HepG2 (cell line): ENCODE data around the gene ATP5MK. TPM values are rescaled to one million over a fixed set of nuclear protein-coding genes. Genes with fewer than 3 reads are reported as not detected.

Source experiments
- BCL3 ChIP-seq: sonication (generic); formaldehyde crosslinking; IDR thresholded peaks from 2 replicates; pipeline ENCODE4 v1.5.1; 2020; ENCODE audit warnings: mild to moderate bottlenecking, missing genetic modification reagents, moderate library complexity
- FOXK1 ChIP-seq: sonication (generic); formaldehyde crosslinking; IDR thresholded peaks from 2 replicates; pipeline ENCODE4 v1.4.0; 2020; ENCODE audit warnings: low read depth, missing genetic modification reagents, borderline replicate concordance
- IRF1 ChIP-seq: sonication (generic); formaldehyde crosslinking; IDR thresholded peaks from 2 replicates; pipeline ENCODE4 v1.4.0; 2020; ENCODE audit warnings: low read depth, mild to moderate bottlenecking, missing genetic modification reagents
- PHF8 ChIP-seq: sonication (generic); formaldehyde crosslinking; IDR thresholded peaks from 2 replicates; pipeline ENCODE4 v1.5.0; 2020; ENCODE audit warnings: missing genetic modification reagents
- POLR2AphosphoS5 ChIP-seq: IDR thresholded peaks from 2 replicates; pipeline ENCODE4 v1.6.1; 2012; ENCODE audit warnings: low read depth, low read length
- REXO4 ChIP-seq: sonication (generic); formaldehyde crosslinking; IDR thresholded peaks from 2 replicates; pipeline ENCODE4 v1.8.0; 2022; ENCODE audit warnings: missing genetic modification reagents, mild to moderate bottlenecking, borderline replicate concordance
- ZKSCAN8 ChIP-seq: IDR thresholded peaks from 2 replicates; pipeline ENCODE4 v1.6.1; 2016; ENCODE audit warnings: borderline replicate concordance, missing genetic modification reagents, missing compliant biosample characterization
- ZNF30 ChIP-seq: sonication (generic); formaldehyde crosslinking; IDR thresholded peaks from 2 replicates; pipeline ENCODE4 v1.5.0; 2020; ENCODE audit warnings: mild to moderate bottlenecking, missing genetic modification reagents
- ZNF414 ChIP-seq: sonication (generic); formaldehyde crosslinking; IDR thresholded peaks from 2 replicates; pipeline ENCODE4 v1.5.0; 2020; ENCODE audit warnings: missing genetic modification reagents
- ZNF597 ChIP-seq: sonication (generic); formaldehyde crosslinking; IDR thresholded peaks from 2 replicates; pipeline ENCODE4 v1.5.0; 2020; ENCODE audit warnings: missing genetic modification reagents
- ZNF75D ChIP-seq: sonication (generic); formaldehyde crosslinking; IDR thresholded peaks from 2 replicates; pipeline ENCODE4 v1.8.1; 2023; ENCODE audit warnings: missing genetic modification reagents, mild to moderate bottlenecking, borderline replicate concordance
- ZNF776 ChIP-seq: sonication (generic); formaldehyde crosslinking; IDR thresholded peaks from 2 replicates; pipeline ENCODE4 v1.4.0; 2020; ENCODE audit warnings: mild to moderate bottlenecking, missing genetic modification reagents
- ZNF816 ChIP-seq: sonication (generic); formaldehyde crosslinking; IDR thresholded peaks from 2 replicates; pipeline ENCODE4 v1.8.0; 2022; ENCODE audit warnings: missing genetic modification reagents, mild to moderate bottlenecking, borderline replicate concordance
- ZNF879 ChIP-seq: sonication (generic); formaldehyde crosslinking; IDR thresholded peaks from 2 replicates; pipeline ENCODE4 v1.8.1; 2023; ENCODE audit warnings: missing genetic modification reagents
- polyA plus RNA-seq, 8 experiments: library from polyadenylated mRNA; depleted of rRNA in 3 of 8; stranded (reverse) in 7 of 8; unstranded in 1 of 8; fragments of >200 nt; fragmentation: Illumina TruSeq in 4 of 8; extraction: Trizol in 4 of 8; gene quantifications; 2 replicates each; pipeline versions ENCODE4 v1.2.1 to v1.2.3, GENCODE V29; 2011 to 2016; ENCODE audit warnings: low read depth in 4 of 8, missing spikeins in 1 of 8, mixed read lengths in 1 of 8; ENCODE audit not compliant: insufficient read depth in 1 of 8
- total RNA-seq, 5 experiments: library from RNA; depleted of rRNA; stranded (reverse); fragments of >200 nt; fragmentation: Illumina TruSeq; extraction: Trizol; gene quantifications; 2 replicates each; pipeline ENCODE4 v1.2.3, GENCODE V29; 2016; ENCODE audit warnings: low read depth in 1 of 5
- TF ChIP-seq, protein P1 (sequence below), 2 experiments: fragments of 450-650 bp in 1 of 2; sonication (generic) in 1 of 2; formaldehyde crosslinking in 1 of 2; IDR thresholded peaks; 2 replicates each; pipeline versions ENCODE4 v1.6.1 to v1.8.0; 2016 to 2022; ENCODE audit warnings: antibody characterized with exemption in 1 of 2, mild to moderate bottlenecking in 1 of 2, missing genetic modification reagents in 1 of 2

Gene ATP5MK
- total and polyA plus RNA-seq, 2 of the 13 experiments (the other 11 are each of a cell fraction or from before 2014, with no cell fraction given), result 312 to 517 TPM

DNA sequence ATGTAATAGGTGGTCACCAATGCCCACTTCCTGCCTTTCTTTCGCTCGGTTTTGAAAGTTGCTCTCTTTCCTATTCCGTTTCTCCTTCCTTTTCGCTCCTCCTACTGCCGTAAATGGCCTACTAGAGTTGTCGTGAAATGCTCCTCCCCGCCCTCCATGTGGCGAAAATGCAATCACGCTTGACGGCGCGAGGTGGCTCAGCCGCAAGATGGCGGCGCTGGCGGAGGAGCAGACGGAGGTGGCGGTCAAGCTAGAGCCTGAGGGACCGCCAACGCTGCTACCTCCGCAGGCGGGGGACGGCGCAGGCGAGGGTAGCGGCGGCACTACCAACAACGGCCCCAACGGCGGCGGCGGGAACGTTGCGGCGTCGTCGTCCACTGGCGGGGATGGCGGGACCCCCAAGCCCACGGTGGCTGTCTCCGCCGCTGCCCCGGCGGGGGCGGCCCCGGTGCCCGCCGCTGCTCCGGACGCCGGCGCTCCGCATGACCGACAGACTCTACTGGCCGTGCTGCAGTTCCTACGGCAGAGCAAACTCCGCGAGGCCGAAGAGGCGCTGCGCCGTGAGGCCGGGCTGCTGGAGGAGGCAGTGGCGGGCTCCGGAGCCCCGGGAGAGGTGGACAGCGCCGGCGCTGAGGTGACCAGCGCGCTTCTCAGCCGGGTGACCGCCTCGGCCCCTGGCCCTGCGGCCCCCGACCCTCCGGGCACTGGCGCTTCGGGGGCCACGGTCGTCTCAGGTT lies 28.3 kb downstream of the ATP5MK start, which contains the start of gene TAF5 (continued):
- TF ChIP-seq, protein P1, sequence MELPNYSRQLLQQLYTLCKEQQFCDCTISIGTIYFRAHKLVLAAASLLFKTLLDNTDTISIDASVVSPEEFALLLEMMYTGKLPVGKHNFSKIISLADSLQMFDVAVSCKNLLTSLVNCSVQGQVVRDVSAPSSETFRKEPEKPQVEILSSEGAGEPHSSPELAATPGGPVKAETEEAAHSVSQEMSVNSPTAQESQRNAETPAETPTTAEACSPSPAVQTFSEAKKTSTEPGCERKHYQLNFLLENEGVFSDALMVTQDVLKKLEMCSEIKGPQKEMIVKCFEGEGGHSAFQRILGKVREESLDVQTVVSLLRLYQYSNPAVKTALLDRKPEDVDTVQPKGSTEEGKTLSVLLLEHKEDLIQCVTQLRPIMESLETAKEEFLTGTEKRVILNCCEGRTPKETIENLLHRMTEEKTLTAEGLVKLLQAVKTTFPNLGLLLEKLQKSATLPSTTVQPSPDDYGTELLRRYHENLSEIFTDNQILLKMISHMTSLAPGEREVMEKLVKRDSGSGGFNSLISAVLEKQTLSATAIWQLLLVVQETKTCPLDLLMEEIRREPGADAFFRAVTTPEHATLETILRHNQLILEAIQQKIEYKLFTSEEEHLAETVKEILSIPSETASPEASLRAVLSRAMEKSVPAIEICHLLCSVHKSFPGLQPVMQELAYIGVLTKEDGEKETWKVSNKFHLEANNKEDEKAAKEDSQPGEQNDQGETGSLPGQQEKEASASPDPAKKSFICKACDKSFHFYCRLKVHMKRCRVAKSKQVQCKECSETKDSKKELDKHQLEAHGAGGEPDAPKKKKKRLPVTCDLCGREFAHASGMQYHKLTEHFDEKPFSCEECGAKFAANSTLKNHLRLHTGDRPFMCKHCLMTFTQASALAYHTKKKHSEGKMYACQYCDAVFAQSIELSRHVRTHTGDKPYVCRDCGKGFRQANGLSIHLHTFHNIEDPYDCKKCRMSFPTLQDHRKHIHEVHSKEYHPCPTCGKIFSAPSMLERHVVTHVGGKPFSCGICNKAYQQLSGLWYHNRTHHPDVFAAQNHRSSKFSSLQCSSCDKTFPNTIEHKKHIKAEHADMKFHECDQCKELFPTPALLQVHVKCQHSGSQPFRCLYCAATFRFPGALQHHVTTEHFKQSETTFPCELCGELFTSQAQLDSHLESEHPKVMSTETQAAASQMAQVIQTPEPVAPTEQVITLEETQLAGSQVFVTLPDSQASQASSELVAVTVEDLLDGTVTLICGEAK (IDR thresholded peaks at IDR 0.05), result no peak
- TF ChIP-seq, protein P1 (CRISPR knock-in tag; IDR thresholded peaks at IDR 0.05), result peak; percentile 61
- TF ChIP-seq IRF1 (CRISPR knock-in tag), result 0 out of 2 replicates have a peak, but pooled peaks have one; percentile 62
- peak; percentile 18; the same call in 1 of the 2 replicates for TF ChIP-seq ZNF414
- peak; percentile 97 for TF ChIP-seq POLR2AphosphoS5
- TF ChIP-seq BCL3 (CRISPR knock-in tag), result peak; percentile 92; the same call in 1 of the 2 replicates
- peak; percentile 73 for TF ChIP-seq ZNF816 (CRISPR knock-in tag)
- TF ChIP-seq ZKSCAN8 (CRISPR knock-in tag), result 0 out of 2 replicates have a peak, but pooled peaks have one; percentile 34
- peak; percentile 96 for TF ChIP-seq ZNF776 (CRISPR knock-in tag)
- TF ChIP-seq ZNF879 (CRISPR knock-in tag), result no peak
- peak; percentile 72; the same call in 1 of the 2 replicates for TF ChIP-seq ZNF30 (CRISPR knock-in tag)
- peak; percentile 90 for TF ChIP-seq PHF8 (CRISPR knock-in tag)
- peak; percentile 89; the same call in 1 of the 2 replicates for TF ChIP-seq REXO4 (CRISPR knock-in tag)
- TF ChIP-seq FOXK1 (CRISPR knock-in tag), result peak; percentile 87
- no peak for TF ChIP-seq ZNF75D (CRISPR knock-in tag)
- no peak for TF ChIP-seq ZNF597 (CRISPR knock-in tag)
